HepG2 (cell line): Measurements from ENCODE around the gene ARHGEF10L. TPM values are rescaled to one million over a fixed set of nuclear protein-coding genes. Genes with fewer than 3 reads are reported as not detected.
A peak's percentile ranks its signal among the peaks of the same experiment; 100 is the strongest.

Source experiments
- AHR ChIP-seq: IDR thresholded peaks from 2 replicates; pipeline ENCODE4 v1.6.1; 2018; ENCODE audit warnings: missing genetic modification reagents, missing compliant biosample characterization
- GATA4 ChIP-seq: sonication (generic); IDR thresholded peaks from 2 replicates; pipeline ENCODE4 v1.6.1; 2016; ENCODE audit warnings: antibody characterized with exemption, low read depth, borderline replicate concordance
- GATAD1 ChIP-seq: IDR thresholded peaks from 2 replicates; pipeline ENCODE4 v1.6.1; 2016; ENCODE audit warnings: missing genetic modification reagents, missing compliant biosample characterization
- SRF ChIP-seq: IDR thresholded peaks from 2 replicates; pipeline ENCODE4 v1.6.1; 2011; ENCODE audit warnings: mild to moderate bottlenecking, low read depth, low read length, moderate library complexity
- TCF7L2 ChIP-seq: IDR thresholded peaks from 2 replicates; pipeline ENCODE4 v1.6.1; 2011; ENCODE audit warnings: mild to moderate bottlenecking, low read depth, low read length, moderate library complexity
- TEAD2 ChIP-seq: sonication (generic); formaldehyde crosslinking; IDR thresholded peaks from 2 replicates; pipeline ENCODE4 v1.9.0; 2021; ENCODE audit warnings: missing genetic modification reagents
- ZNF232 ChIP-seq: sonication (generic); formaldehyde crosslinking; IDR thresholded peaks from 2 replicates; pipeline ENCODE4 v1.4.0; 2020; ENCODE audit warnings: missing genetic modification reagents, borderline replicate concordance
- ZNF652 ChIP-seq: IDR thresholded peaks from 2 replicates; pipeline ENCODE4 v1.6.1; 2016; ENCODE audit warnings: low read depth, borderline replicate concordance
- ZNF776 ChIP-seq: sonication (generic); formaldehyde crosslinking; IDR thresholded peaks from 2 replicates; pipeline ENCODE4 v1.4.0; 2020; ENCODE audit warnings: mild to moderate bottlenecking, missing genetic modification reagents
- ZSCAN22 ChIP-seq: sonication (generic); formaldehyde crosslinking; IDR thresholded peaks from 2 replicates; pipeline ENCODE4 v1.4.0; 2020; ENCODE audit warnings: mild to moderate bottlenecking, missing genetic modification reagents
- polyA plus RNA-seq, 8 experiments: library from polyadenylated mRNA; depleted of rRNA in 3 of 8; stranded (reverse) in 7 of 8; unstranded in 1 of 8; fragments of >200 nt; fragmentation: Illumina TruSeq in 4 of 8; extraction: Trizol in 4 of 8; gene quantifications; 2 replicates each; pipeline versions ENCODE4 v1.2.1 to v1.2.3, GENCODE V29; 2011 to 2016; ENCODE audit warnings: low read depth in 4 of 8, missing spikeins in 1 of 8, mixed read lengths in 1 of 8; ENCODE audit not compliant: insufficient read depth in 1 of 8
- total RNA-seq, 5 experiments: library from RNA; depleted of rRNA; stranded (reverse); fragments of >200 nt; fragmentation: Illumina TruSeq; extraction: Trizol; gene quantifications; 2 replicates each; pipeline ENCODE4 v1.2.3, GENCODE V29; 2016; ENCODE audit warnings: low read depth in 1 of 5
- TF ChIP-seq, protein P1 (sequence below): sonication (generic); formaldehyde crosslinking; IDR thresholded peaks from 2 replicates; pipeline ENCODE4 v1.8.0; 2022; ENCODE audit warnings: low read depth, missing genetic modification reagents
- TF ChIP-seq, protein P2 (sequence below): sonication (generic); formaldehyde crosslinking; IDR thresholded peaks from 2 replicates; pipeline ENCODE4 v1.8.0; 2022; ENCODE audit warnings: missing genetic modification reagents, mild to moderate bottlenecking, moderate library complexity, borderline replicate concordance

ARHGEF10L gene
- total and polyA plus RNA-seq, 2 of the 13 experiments (the other 11 are each of a cell fraction or from before 2014, with no cell fraction given), result 46.5 to 78.3 TPM

DNA sequence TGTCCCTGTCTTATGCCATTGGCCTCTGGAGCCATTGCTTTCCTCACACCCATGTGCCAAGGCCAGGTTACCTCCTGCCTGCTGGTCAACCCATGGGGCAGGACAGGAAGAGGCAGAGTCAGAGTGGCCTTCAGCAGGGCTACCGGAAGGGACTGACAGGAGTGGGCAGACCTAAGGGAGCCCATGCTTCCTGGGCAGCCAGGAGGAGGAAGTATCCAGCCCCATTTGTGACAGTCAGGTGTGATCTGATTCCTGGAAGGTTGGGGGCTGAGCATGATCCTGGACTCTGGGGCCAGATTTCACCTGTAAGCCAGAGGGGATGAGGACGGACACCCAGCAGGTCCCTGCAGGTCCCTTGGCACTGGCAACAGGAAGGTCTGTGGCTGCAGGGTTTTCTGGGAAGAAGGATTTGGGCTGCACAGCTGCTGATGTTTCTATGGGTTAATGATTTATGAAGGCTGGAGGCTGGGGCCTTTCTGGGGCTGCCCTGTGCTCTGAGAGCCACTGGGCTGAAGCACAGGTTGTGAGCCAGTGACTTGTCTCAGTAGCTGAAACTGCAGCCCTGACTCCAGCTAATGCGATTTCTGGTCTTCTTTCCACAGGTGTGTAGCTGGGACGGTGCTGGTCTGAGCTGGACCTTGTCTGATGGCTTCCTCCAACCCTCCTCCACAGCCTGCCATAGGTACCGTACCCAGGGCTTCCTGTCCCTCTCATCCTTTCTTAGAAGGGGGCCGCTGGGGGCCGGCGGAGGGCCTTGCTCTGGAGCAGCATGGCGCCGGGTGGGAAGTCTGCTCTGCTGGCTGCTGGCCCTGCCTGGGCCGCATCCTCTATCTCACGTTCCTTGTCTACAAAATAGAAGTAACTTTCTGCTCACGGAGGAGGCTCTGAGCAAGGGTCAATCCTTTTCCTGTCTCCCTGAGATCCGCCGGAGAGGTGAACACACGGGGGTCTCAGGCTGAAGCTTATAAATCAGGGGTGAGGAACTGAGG lies 40.7 kb downstream of the ARHGEF10L start (continued):
- no peak for TF ChIP-seq SRF
- TF ChIP-seq GATA4, result peak; percentile 78; the same call in 1 of the 2 replicates
- peak; percentile 30; the same call in 1 of the 2 replicates for TF ChIP-seq AHR (CRISPR knock-in tag)
- TF ChIP-seq ZNF652, result no peak
- TF ChIP-seq ZNF232 (CRISPR knock-in tag), result peak; percentile 81; the same call in 1 of the 2 replicates
- no peak for TF ChIP-seq ZNF776 (CRISPR knock-in tag)
- TF ChIP-seq TEAD2, result no peak
- no peak for TF ChIP-seq ZSCAN22 (CRISPR knock-in tag)
- peak; percentile 58; the same call in 1 of the 2 replicates for TF ChIP-seq GATAD1 (CRISPR knock-in tag)
- no peak for TF ChIP-seq TCF7L2
- TF ChIP-seq, protein P1, sequence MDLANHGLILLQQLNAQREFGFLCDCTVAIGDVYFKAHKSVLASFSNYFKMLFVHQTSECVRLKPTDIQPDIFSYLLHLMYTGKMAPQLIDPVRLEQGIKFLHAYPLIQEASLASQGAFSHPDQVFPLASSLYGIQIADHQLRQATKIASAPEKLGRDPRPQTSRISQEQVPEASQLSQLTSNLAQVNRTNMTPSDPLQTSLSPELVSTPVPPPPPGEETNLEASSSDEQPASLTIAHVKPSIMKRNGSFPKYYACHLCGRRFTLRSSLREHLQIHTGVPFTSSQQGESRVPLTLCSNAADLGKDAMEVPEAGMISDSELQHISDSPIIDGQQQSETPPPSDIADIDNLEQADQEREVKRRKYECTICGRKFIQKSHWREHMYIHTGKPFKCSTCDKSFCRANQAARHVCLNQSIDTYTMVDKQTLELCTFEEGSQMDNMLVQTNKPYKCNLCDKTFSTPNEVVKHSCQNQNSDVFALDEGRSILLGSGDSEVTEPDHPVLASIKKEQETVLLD, result no peak
- TF ChIP-seq, protein P2, sequence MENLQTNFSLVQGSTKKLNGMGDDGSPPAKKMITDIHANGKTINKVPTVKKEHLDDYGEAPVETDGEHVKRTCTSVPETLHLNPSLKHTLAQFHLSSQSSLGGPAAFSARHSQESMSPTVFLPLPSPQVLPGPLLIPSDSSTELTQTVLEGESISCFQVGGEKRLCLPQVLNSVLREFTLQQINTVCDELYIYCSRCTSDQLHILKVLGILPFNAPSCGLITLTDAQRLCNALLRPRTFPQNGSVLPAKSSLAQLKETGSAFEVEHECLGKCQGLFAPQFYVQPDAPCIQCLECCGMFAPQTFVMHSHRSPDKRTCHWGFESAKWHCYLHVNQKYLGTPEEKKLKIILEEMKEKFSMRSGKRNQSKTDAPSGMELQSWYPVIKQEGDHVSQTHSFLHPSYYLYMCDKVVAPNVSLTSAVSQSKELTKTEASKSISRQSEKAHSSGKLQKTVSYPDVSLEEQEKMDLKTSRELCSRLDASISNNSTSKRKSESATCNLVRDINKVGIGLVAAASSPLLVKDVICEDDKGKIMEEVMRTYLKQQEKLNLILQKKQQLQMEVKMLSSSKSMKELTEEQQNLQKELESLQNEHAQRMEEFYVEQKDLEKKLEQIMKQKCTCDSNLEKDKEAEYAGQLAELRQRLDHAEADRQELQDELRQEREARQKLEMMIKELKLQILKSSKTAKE (CRISPR knock-in tag), result peak; percentile 74
